Tibial nerve (tissue), 4 donors: ENCODE data around the gene MICALL2. TPM values are rescaled to one million over a fixed set of nuclear protein-coding genes. Genes with fewer than 3 reads are reported as not detected.
A peak's percentile ranks its signal among the peaks of the same experiment; 100 is the strongest.

Source experiments
- DNase-seq, 2 donors: peaks; one replicate each; pipeline ENCODE4 v3.0.0-alpha.2; 2019; ENCODE audit warnings: low spot score in 2 of 2
- H3K27ac ChIP-seq, 4 donors: fragments of 200-600 bp; sonication (generic) in 3 of 4; one replicate each; pipeline ENCODE4 v1.5.1; 2017 to 2019; ENCODE audit warnings: mild to moderate bottlenecking in 1 of 4
- H3K27me3 ChIP-seq, 2 donors: fragments of 200-600 bp; sonication (generic) in 1 of 2; one replicate each; pipeline versions ENCODE4 v1.5.1 to v1.6.0; 2017 to 2019
- H3K36me3 ChIP-seq, 3 donors: fragments of 200-600 bp; sonication (generic); one replicate each; pipeline ENCODE4 v1.5.1; 2018 to 2019
- H3K4me1 ChIP-seq, 4 donors: fragments of 200-600 bp; sonication (generic) in 3 of 4; one replicate each; pipeline ENCODE4 v1.5.1; 2017 to 2019
- H3K4me3 ChIP-seq, 4 donors: fragments of 200-600 bp; sonication (generic) in 3 of 4; one replicate each; pipeline ENCODE4 v1.5.1; 2017 to 2019; ENCODE audit warnings: mild to moderate bottlenecking in 1 of 4, moderate library complexity in 1 of 4
- H3K9me3 ChIP-seq, 4 donors: fragments of 200-600 bp; sonication (generic) in 3 of 4; one replicate each; pipeline ENCODE4 v1.5.1; 2017 to 2019
- EP300 ChIP-seq, 2 donors: sonication (generic); formaldehyde crosslinking; IDR thresholded peaks; one replicate each; pipeline ENCODE4 v1.6.1; 2017; ENCODE audit warnings: antibody characterized with exemption in 2 of 2, mild to moderate bottlenecking in 1 of 2
- POLR2A ChIP-seq, 2 donors: fragments of 450-650 bp; IDR thresholded peaks; one replicate each; pipeline ENCODE4 v1.6.1; 2017; ENCODE audit warnings: antibody characterized with exemption in 2 of 2, mild to moderate bottlenecking in 2 of 2, moderate library complexity in 2 of 2
- WGBS, 2 donors: methylation state at CpG; one replicate each; pipeline ENCODE4 v1.1.5; 2018; 5-methylcytosine and 5-hydroxymethylcytosine counted together
- total RNA-seq, 4 donors: library from RNA; depleted of rRNA; stranded (reverse); fragments of >200 nt; gene quantifications; one replicate each; pipeline ENCODE4 v1.1.0, GENCODE V29; 2016
- TF ChIP-seq, protein P1 (sequence below), 5 experiments: fragments of 200-600 bp in 3 of 5; fragments of 450-650 bp in 2 of 5; sonication (generic) in 3 of 5; IDR thresholded peaks; one replicate each; pipeline ENCODE4 v1.5.1; 2016 to 2019; ENCODE audit warnings: antibody characterized with exemption in 5 of 5, mild to moderate bottlenecking in 3 of 5, moderate library complexity in 2 of 5

MICALL2 gene
- total RNA-seq, 4 donors from 2014 or later: 67.6 to 153 (median 104) TPM

DNA sequence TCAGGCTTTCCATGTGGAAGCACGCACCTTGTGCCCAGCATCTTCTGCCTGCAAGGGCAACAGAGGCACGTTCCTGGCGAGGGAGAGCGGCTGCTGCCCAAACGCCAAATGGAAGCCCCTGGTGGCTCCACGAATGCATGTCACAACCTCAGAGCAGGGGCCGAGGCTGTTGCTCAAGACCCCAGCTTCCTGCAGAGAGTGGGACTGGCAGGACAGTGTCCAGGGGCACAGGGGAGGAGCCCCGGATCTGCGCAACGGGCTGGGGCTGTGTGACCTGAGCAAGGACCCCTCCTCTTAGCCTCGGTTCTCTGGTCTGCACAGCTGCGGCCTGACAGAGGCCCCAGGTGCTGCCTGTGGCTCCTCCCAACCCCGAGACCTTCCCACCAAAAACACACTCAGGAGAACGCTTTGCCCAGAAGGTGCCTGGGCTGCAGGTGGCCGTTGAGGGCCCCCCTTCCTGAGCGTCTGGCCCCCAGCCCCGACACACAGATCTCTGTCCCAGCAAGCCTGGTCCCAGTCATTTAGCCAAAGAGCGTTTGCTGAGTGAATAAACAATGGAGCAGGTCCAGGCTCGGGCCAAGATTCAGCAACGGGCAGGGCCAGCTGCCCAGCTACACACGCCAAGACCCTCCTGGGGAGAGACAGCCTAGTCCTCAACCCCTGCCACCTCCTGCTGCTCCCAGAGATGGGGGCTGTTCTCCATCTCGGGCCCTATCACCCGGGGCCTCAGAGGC, 1.2 kb downstream of the MICALL2 start:
- WGBS, 2 donors: 19 to 24% methylated on average over 7 to 21 of the region's 23 CpGs
- DNase-seq: no peak
- no peaks in the 10 kb centered on the region for H3K9me3 ChIP-seq
- no peaks in the 10 kb centered on the region for H3K36me3 ChIP-seq
- TF ChIP-seq POLR2A (IDR thresholded peaks at IDR 0.05): no peak
- no peak for TF ChIP-seq EP300 (IDR thresholded peaks at IDR 0.05)
- TF ChIP-seq, protein P1, sequence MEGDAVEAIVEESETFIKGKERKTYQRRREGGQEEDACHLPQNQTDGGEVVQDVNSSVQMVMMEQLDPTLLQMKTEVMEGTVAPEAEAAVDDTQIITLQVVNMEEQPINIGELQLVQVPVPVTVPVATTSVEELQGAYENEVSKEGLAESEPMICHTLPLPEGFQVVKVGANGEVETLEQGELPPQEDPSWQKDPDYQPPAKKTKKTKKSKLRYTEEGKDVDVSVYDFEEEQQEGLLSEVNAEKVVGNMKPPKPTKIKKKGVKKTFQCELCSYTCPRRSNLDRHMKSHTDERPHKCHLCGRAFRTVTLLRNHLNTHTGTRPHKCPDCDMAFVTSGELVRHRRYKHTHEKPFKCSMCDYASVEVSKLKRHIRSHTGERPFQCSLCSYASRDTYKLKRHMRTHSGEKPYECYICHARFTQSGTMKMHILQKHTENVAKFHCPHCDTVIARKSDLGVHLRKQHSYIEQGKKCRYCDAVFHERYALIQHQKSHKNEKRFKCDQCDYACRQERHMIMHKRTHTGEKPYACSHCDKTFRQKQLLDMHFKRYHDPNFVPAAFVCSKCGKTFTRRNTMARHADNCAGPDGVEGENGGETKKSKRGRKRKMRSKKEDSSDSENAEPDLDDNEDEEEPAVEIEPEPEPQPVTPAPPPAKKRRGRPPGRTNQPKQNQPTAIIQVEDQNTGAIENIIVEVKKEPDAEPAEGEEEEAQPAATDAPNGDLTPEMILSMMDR (IDR thresholded peaks at IDR 0.05): no peak
- H3K4me3 ChIP-seq: peak overlapping the region; percentile 78 to 98 (median 88)
- no peaks in the 10 kb centered on the region for H3K27me3 ChIP-seq
- peaks cover 0 to 94% (median 76%) of the 10 kb centered on the region in 4 donors for H3K4me1 ChIP-seq
- peak overlapping the region; percentile 49 to 94 (median 86) for H3K27ac ChIP-seq

DNA sequence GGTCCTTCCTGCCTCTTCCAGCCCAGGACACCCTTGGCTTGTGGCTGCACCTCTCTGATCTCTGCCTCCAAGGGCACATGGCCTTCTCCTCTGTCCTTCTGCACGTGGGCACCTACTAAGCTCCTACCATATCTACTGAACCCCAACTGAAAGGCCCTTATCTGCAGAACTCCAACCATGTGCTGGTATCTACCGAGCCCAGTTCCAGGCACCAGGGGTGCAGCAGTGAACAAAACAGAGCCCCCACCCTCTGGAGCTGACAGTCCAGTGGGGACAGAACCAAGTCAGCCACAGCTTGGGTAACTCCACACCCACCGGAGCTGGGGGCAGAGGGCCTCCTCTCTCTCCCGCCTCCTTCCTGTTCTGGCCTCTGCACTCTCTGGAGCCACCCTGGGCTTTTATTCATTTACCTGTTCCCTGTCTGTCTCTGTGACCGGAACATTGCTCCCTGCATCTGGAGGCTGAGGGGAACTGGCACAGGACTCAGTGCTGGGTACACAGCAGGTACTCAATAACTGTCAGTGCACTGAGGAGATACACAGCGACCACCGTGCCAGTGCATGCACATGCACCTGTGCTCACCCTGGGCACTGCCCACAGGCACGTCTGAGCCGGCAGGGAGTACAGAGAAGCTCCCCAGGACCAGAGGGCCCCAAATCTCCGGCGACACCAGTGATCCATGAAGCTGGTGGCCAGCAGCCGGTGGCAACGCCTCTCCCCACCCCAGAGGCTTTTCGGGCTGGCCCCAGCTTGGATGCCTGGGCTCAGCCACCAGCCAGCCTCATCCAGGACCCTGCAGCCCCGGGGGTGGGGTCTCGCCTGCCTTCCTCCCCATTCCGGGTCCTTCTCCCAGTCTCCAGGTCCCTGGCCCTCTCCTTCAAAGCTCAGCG, 2.0 kb downstream of the MICALL2 start:
- DNase-seq: no peak
- H3K4me1 ChIP-seq: peaks cover 0 to 94% (median 77%) of the 10 kb centered on the region in 4 donors
- no peaks in the 10 kb centered on the region for H3K9me3 ChIP-seq
- H3K36me3 ChIP-seq: no peaks in the 10 kb centered on the region
- peak overlapping the region; percentile 78 to 98 (median 88) for H3K4me3 ChIP-seq
- TF ChIP-seq EP300 (IDR thresholded peaks at IDR 0.05) (no peak), POLR2A (IDR thresholded peaks at IDR 0.05) (no peak)
- TF ChIP-seq, protein P1 (IDR thresholded peaks at IDR 0.05): no peak
- H3K27ac ChIP-seq: peak overlapping the region in 3 of 4 donors; percentile 82 to 94 (median 91)
- WGBS, 2 donors: 40 to 58% methylated on average over 12 to 18 of the region's 18 CpGs
- H3K27me3 ChIP-seq: no peaks in the 10 kb centered on the region

DNA sequence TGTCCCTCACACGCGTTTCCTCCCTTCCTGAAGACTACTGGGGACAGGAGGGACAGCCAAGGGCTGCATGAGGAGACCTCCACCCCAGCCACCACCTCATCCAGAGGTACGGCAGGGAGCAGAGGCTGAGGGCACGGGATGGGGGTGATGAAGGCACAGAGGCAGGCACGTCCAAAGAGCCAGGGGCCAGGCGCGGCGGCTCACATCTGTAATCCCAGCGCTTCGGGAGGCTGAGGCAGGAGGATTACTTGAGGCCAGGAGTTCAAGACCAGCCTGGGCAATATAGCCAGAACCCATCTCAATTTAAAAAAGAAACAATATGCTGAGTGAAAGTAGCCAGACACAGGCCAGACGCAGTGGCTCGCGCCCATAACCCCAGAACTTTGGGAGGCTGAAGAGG, 3.3 kb downstream of the MICALL2 start:
- TF ChIP-seq POLR2A (IDR thresholded peaks at IDR 0.05): no peak
- no peak for TF ChIP-seq EP300 (IDR thresholded peaks at IDR 0.05)
- TF ChIP-seq, protein P1 (IDR thresholded peaks at IDR 0.05): no peak
- no peaks in the 10 kb centered on the region for H3K9me3 ChIP-seq
- H3K4me1 ChIP-seq: peaks cover 0 to 94% (median 76%) of the 10 kb centered on the region in 4 donors
- peak overlapping the region in 2 of 4 donors; percentile 17 to 34 for H3K4me3 ChIP-seq
- DNase-seq: no peak
- WGBS, 2 donors: 64 to 75% methylated on average over 13 of the region's 13 CpGs
- H3K27me3 ChIP-seq: no peaks in the 10 kb centered on the region
- H3K27ac ChIP-seq: peak overlapping the region in 3 of 4 donors; percentile 70 to 91 (median 83)
- no peaks in the 10 kb centered on the region for H3K36me3 ChIP-seq

DNA sequence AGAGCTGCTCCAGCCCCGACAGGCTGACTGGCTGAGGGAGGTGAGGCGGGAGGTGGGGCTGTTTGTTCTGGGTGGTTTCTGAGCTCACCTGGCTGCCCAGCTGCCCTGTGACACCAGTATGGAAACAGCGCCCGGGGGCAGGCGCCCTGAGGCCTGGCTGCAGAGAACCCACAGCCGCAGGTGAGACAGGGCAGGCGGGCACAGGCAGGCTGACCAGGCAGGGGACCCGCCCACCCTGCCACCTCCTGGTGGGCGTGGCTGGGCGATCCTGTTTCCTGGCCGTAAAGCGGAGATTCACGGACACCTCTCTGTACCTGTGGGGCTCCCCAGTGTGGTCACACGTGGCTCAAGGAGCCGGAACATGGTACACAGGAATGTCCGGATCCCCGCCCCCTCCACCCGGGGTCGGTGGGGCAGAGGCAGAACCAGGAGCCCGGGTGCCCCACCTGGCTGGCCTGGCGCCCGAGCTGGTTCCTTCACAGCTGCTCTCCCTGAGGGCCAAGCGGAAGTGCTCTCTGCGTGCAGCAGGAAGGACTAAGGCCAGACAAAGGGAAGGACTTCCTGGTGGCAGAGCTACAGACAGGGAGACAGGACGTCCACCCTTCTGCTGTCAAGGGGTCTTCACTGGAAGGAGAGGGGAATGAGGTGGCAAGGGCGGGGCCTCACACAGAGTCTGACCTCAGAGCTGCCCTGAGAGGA, 3.9 kb downstream of the MICALL2 start:
- no peaks in the 10 kb centered on the region for H3K27me3 ChIP-seq
- peaks cover 0 to 94% (median 76%) of the 10 kb centered on the region in 4 donors for H3K4me1 ChIP-seq
- H3K9me3 ChIP-seq: no peaks in the 10 kb centered on the region
- no peak for TF ChIP-seq EP300 (IDR thresholded peaks at IDR 0.05)
- TF ChIP-seq, protein P1 (IDR thresholded peaks at IDR 0.05): no peak
- H3K27ac ChIP-seq: peak overlapping the region; percentile 68 to 91 (median 76)
- peak overlapping the region in 3 of 4 donors; percentile 17 to 34 (median 20) for H3K4me3 ChIP-seq
- 46 to 52% methylated on average over 19 to 22 of the region's 26 CpGs for WGBS, 2 donors
- no peak for DNase-seq
- no peaks in the 10 kb centered on the region for H3K36me3 ChIP-seq
